ENCODE data around the gene NTN5. TPM values are rescaled to one million over a fixed set of nuclear protein-coding genes. Genes with fewer than 3 reads are reported as not detected.

NTN5 gene
- total RNA-seq, 4 donors from 2014 or later: 0.47 to 1.9 (median 0.58) TPM; not detected in 1

DNA sequence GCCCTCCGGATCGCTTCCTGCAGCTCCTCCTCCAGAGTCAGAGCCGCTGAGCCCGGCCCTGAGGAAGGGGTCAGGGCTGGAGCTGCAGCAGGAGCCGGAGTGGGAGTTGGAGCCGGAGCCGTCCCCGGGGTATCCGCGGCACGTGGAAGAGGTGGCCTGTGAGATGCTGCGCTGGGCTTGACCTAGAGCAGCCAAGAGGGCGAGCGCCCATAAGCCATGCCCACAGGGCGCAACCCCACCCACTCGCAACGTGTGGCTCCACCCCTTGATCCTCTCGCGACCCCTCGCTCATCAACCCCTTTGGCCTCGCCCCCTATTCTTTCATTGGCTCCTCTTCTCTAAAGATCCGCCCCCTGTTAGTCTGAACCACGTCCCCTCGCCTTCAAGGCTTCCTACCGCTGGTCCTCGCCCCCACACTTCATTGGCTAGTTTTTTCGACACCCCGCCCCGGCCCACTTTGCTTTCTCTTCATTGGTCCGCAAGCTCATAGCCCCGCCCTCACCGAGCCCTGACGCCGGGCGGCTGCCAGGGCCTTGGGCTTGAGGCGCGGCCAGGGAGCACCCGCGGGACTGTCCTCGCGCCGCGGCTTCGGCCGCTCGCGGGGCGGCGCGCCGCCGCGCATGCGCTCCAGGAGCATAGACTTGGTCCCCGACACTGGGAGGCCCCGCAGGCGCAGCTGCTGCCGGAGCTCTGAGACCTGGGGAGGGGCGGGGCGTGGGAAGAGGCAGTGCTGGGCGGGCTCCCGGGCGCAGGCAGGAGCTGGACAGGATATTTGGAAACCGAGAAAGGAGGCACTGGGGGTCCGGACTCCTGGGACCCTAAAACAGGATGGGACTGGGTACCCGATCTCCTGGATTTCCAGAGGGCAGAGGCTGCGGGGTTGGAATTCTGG lies 41.3 kb upstream of the NTN5 start:
- intact Hi-C loops (cut with DNase I; ENCODE audit: low total_unique reads): no loop called here
- peak; percentile 98 to 100 for DNase-seq (ENCODE audit: low spot score in 2 of 2)
- peak overlapping the region; percentile 30 for H3K4me3 ChIP-seq (ENCODE audit: low read depth, poor library complexity, severe bottlenecking)
- TF ChIP-seq, protein P1, sequence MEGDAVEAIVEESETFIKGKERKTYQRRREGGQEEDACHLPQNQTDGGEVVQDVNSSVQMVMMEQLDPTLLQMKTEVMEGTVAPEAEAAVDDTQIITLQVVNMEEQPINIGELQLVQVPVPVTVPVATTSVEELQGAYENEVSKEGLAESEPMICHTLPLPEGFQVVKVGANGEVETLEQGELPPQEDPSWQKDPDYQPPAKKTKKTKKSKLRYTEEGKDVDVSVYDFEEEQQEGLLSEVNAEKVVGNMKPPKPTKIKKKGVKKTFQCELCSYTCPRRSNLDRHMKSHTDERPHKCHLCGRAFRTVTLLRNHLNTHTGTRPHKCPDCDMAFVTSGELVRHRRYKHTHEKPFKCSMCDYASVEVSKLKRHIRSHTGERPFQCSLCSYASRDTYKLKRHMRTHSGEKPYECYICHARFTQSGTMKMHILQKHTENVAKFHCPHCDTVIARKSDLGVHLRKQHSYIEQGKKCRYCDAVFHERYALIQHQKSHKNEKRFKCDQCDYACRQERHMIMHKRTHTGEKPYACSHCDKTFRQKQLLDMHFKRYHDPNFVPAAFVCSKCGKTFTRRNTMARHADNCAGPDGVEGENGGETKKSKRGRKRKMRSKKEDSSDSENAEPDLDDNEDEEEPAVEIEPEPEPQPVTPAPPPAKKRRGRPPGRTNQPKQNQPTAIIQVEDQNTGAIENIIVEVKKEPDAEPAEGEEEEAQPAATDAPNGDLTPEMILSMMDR (IDR thresholded peaks at IDR 0.05): no peak
- no peak for TF ChIP-seq POLR2A (IDR thresholded peaks at IDR 0.05)
- 1% methylated on average over 62 to 63 of the region's 67 CpGs for WGBS, 2 donors

DNA sequence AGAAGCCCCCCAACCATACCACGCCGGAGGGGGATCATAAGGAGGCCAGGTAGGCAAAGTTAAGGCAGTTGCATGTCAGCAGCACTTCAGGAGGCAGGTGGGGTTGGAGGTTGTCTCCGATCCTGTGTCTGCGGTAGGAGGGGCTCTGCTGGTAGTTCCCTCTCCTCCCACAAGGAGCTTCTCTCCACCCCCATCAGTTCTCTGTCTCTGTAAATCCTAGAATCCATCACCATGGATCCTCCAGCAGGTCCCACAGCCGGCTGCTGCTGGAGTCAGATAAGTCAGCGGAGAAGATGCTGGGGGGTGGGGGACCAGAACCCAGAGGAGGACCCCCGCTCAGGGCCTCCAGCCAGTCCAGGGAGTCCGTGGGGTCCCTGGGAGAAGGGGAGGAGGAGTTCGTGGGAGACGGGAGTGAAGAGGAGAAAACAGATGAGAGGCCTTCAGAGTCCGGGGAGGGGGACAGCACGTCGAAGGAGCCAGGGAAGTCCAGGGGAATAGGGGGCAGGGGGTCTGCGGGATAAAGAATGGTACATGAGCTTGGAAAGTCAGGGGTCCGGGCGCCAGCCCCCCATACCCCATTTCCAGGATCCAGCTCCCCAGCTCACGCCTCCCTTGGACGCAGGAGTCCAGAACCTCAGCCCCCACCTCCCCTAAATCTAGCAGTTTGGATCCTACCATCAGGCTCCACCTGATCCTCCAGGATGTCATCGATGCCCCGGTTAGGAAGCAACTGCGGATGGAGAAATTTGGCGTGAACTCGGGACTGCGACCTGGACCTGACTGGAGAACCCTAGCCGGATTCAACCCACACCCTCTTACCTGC lies 40.4 kb upstream of the NTN5 start:
- DNase-seq (ENCODE audit: low spot score in 2 of 2): no peak
- WGBS, 2 donors: 33 to 39% methylated on average over 20 to 25 of the region's 25 CpGs
- TF ChIP-seq POLR2A (IDR thresholded peaks at IDR 0.05): no peak
- TF ChIP-seq, protein P1 (IDR thresholded peaks at IDR 0.05): no peak

GRCh38 chr19:48711106-48711662 lies 38.4 kb upstream of the NTN5 start:
- TF ChIP-seq POLR2A (IDR thresholded peaks at IDR 0.05): no peak
- TF ChIP-seq, protein P1 (IDR thresholded peaks at IDR 0.05): no peak
- H3K4me3 ChIP-seq (ENCODE audit: low read depth, poor library complexity, severe bottlenecking): no peak overlapping the region
- WGBS, 2 donors: 86 to 95% methylated on average over 4 of the region's 4 CpGs
- no peak for DNase-seq (ENCODE audit: low spot score in 2 of 2)
- intact Hi-C loops (cut with DNase I; ENCODE audit: low total_unique reads): no loop called here

More for the DNA sequence above, 40.4 kb upstream of the NTN5 start:
- intact Hi-C loops (cut with DNase I; ENCODE audit: low total_unique reads): no loop called here
- peak overlapping the region; percentile 30 for H3K4me3 ChIP-seq (ENCODE audit: low read depth, poor library complexity, severe bottlenecking)

DNA sequence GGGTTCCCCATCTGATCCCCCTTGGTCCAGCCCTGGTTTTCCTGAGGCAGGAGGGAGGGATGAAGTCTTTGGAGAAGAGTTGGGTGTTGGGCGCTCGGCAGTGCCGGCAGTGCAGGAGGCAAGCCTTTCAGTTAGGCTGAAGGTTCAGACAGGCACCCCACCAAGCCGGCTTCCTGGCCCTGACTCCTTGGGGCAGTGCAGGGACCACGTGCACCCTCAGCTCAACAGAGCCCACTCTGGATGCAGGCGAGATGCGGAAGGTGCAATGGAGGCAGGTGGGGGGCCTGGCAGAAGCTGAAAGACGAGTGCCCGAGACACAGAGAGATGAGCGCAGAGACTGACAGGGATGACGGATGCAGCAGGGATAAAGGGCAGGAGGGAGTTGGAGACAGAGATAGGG lies 35.7 kb upstream of the NTN5 start:
- DNase-seq (ENCODE audit: low spot score in 2 of 2): no peak
- TF ChIP-seq, protein P1 (IDR thresholded peaks at IDR 0.05): no peak
- no peak for TF ChIP-seq POLR2A (IDR thresholded peaks at IDR 0.05)
- intact Hi-C loops (cut with DNase I; ENCODE audit: low total_unique reads): no loop called here

GRCh38 chr19:48705431-48705830 lies 32.6 kb upstream of the NTN5 start:
- no peak overlapping the region for H3K4me3 ChIP-seq (ENCODE audit: low read depth, poor library complexity, severe bottlenecking)
- no peak for DNase-seq (ENCODE audit: low spot score in 2 of 2)
- WGBS, 2 donors: 58 to 81% methylated on average over 2 of the region's 2 CpGs
- TF ChIP-seq, protein P1 (IDR thresholded peaks at IDR 0.05): no peak
- intact Hi-C loops (cut with DNase I; ENCODE audit: low total_unique reads): no loop called here

More for the DNA sequence above, 35.7 kb upstream of the NTN5 start:
- WGBS, 2 donors: 72% methylated on average over 10 to 11 of the region's 11 CpGs
- H3K4me3 ChIP-seq (ENCODE audit: low read depth, poor library complexity, severe bottlenecking): no peak overlapping the region

Measured in lower leg skin (tissue), 4 donors.